ENCODE results near the gene NOL3. TPM values are rescaled to one million over a fixed set of nuclear protein-coding genes. Genes with fewer than 3 reads are reported as not detected.
A peak's percentile ranks its signal among the peaks of the same experiment; 100 is the strongest.
"Not testable (repeated sequence)": the region's sequence is repeated elsewhere in the genome, so short reads cannot be mapped to it uniquely, and the experiment has no call there.

The NOL3 gene
- total RNA-seq = 55.6 TPM
- long read RNA-seq, partial matches to known transcripts = 24 of 46 reads
- long read RNA-seq, other reads (novel, unspliced or antisense) = 16 of 46 reads

- intact Hi-C loops (cut with DNase I) = no loop called here
- TF ChIP-seq CTCF (IDR thresholded peaks at IDR 0.05) = no peak
- Histone ChIP-seq H3K36me3 (peaks cover 13% of the 10 kb centered on the region), H3K27me3 (ENCODE audit: low read depth) (peaks cover 12% of the 10 kb centered on the region), H3K4me3 (peak within 1 kb of the TSS; percentile 62), H3K4me1 (peaks cover 65% of the 10 kb centered on the region), H3K27ac (peak within 1 kb of the TSS; percentile 91), H3K9me3 (no peaks in the 10 kb centered on the region)
- peak; percentile 88 for DNase-seq
- peak; percentile 79 to 81 for ATAC-seq
These were observed at the start of gene NOL3 for GRCh38 chr16:67170168-67170948. Gene NOL3 (plus strand): TSS chr16:67170538.

- H3K4me3 ChIP-seq; H3K27ac ChIP-seq; ATAC-seq; intact Hi-C loops (cut with DNase I); H3K4me1 ChIP-seq; DNase-seq; H3K9me3 ChIP-seq; H3K27me3 ChIP-seq (ENCODE audit: low read depth): not testable (repeated sequence)
- H3K36me3 ChIP-seq = peaks cover 77% of the 10 kb centered on the region
These were observed 47.5 kb upstream of the NOL3 start for GRCh38 chr16:67122799-67123198.

GRCh38 chr16:67128417-67128816 is 41.9 kb upstream of the NOL3 start:
- H3K4me3 ChIP-seq = no peak overlapping the region
- TF ChIP-seq CTCF (IDR thresholded peaks at IDR 0.05) = no peak
- intact Hi-C loops (cut with DNase I) = no loop called here
- H3K9me3 ChIP-seq = no peaks in the 10 kb centered on the region
- H3K36me3 ChIP-seq = peaks cover 86% of the 10 kb centered on the region
- H3K4me1 ChIP-seq = no peaks in the 10 kb centered on the region
- no peak overlapping the region for H3K27ac ChIP-seq
- ATAC-seq (no peak), DNase-seq (no peak)
- H3K27me3 ChIP-seq (ENCODE audit: low read depth) = no peaks in the 10 kb centered on the region

GRCh38 chr16:67128887-67129286 is 41.5 kb upstream of the NOL3 start:
- DNase-seq = no peak
- Histone ChIP-seq H3K4me3 (no peak overlapping the region), H3K9me3 (no peaks in the 10 kb centered on the region), H3K36me3 (peaks cover 86% of the 10 kb centered on the region), H3K27ac (no peak overlapping the region), H3K27me3 (ENCODE audit: low read depth) (no peaks in the 10 kb centered on the region), H3K4me1 (no peaks in the 10 kb centered on the region)
- ATAC-seq = no peak
- intact Hi-C loops (cut with DNase I) = no loop called here
- TF ChIP-seq CTCF (IDR thresholded peaks at IDR 0.05) = no peak

- H3K9me3 ChIP-seq = no peaks in the 10 kb centered on the region
- no peaks in the 10 kb centered on the region for H3K4me1 ChIP-seq
- no peak for ATAC-seq
- intact Hi-C loops (cut with DNase I) = no loop called here
- no peak for TF ChIP-seq CTCF (IDR thresholded peaks at IDR 0.05)
- DNase-seq = no peak
- no peak overlapping the region for H3K4me3 ChIP-seq
- H3K36me3 ChIP-seq = peaks cover 86% of the 10 kb centered on the region
- H3K27ac ChIP-seq = no peak overlapping the region
- H3K27me3 ChIP-seq (ENCODE audit: low read depth) = no peaks in the 10 kb centered on the region
These were observed 40.9 kb upstream of the NOL3 start for GRCh38 chr16:67129422-67129821.

- DNase-seq (no peak), ATAC-seq (no peak)
- Histone ChIP-seq H3K4me1 (no peaks in the 10 kb centered on the region), H3K9me3 (no peaks in the 10 kb centered on the region), H3K27me3 (ENCODE audit: low read depth) (no peaks in the 10 kb centered on the region), H3K36me3 (peaks cover 99% of the 10 kb centered on the region), H3K4me3 (no peak overlapping the region), H3K27ac (no peak overlapping the region)
- TF ChIP-seq CTCF (IDR thresholded peaks at IDR 0.05) = no peak
- intact Hi-C loops (cut with DNase I) = no loop called here
These were observed 32.7 kb upstream of the NOL3 start for GRCh38 chr16:67137605-67138004.

All from lower lobe of right lung (tissue), 2 donors.